K562 (cell line): ENCODE results near the gene KPNA3.

Experiments
- BRF1 ChIP-seq: IDR thresholded peaks from 3 replicates; pipeline ENCODE4 v1.6.1; 2011; ENCODE audit warnings: borderline replicate concordance, mild to moderate bottlenecking; ENCODE audit not compliant: insufficient read length; ENCODE audit errors: extremely low read depth
- ELF4 ChIP-seq: fragments of 450-650 bp; formaldehyde crosslinking; IDR thresholded peaks from 2 replicates; pipeline ENCODE4 v1.4.0; 2022; ENCODE audit warnings: missing genetic modification characterization
- EZH2 ChIP-seq: IDR thresholded peaks from 2 replicates; pipeline ENCODE4 v1.6.1; 2012; ENCODE audit warnings: low read depth, mild to moderate bottlenecking, inconsistent platforms, low read length, borderline replicate concordance
- FOXK2 ChIP-seq, 2 experiments: fragments of 450-650 bp; IDR thresholded peaks in 1 of 2; conservative IDR thresholded peaks in 1 of 2; 2 replicates each; pipeline ENCODE4 v1.6.1; 2016; ENCODE audit warnings: low read depth in 2 of 2, mild to moderate bottlenecking in 1 of 2
- NFXL1 ChIP-seq: fragments of 450-650 bp; formaldehyde crosslinking; IDR thresholded peaks from 2 replicates; pipeline ENCODE4 v1.4.0; 2021; ENCODE audit warnings: mild to moderate bottlenecking
- TCF7L2 ChIP-seq: fragments of 150-350 bp; IDR thresholded peaks from 2 replicates; pipeline ENCODE4 v1.6.1; 2016; ENCODE audit warnings: low read depth, mild to moderate bottlenecking, low read length, moderate library complexity
- TEAD2 ChIP-seq: fragments of 450-650 bp; IDR thresholded peaks from 2 replicates; pipeline ENCODE4 v1.6.1; 2016; ENCODE audit warnings: missing genetic modification characterization, control low read depth, missing compliant biosample characterization
- YBX1 ChIP-seq: fragments of 450-650 bp; IDR thresholded peaks from 2 replicates; pipeline ENCODE4 v1.7.1; 2016; ENCODE audit warnings: mild to moderate bottlenecking
- TF ChIP-seq, protein P1 (sequence below), 3 experiments: IDR thresholded peaks in 2 of 3; conservative IDR thresholded peaks in 1 of 3; 2 replicates each; pipeline ENCODE4 v1.5.1; 2011 to 2012; ENCODE audit warnings: low read length in 3 of 3, mild to moderate bottlenecking in 3 of 3, control low read depth in 2 of 3, improper control_type of control experiment in 1 of 3, inconsistent platforms in 1 of 3, low read depth in 1 of 3, mixed read lengths in 1 of 3, moderate library complexity in 1 of 3; ENCODE audit not compliant: insufficient read depth in 2 of 3
- TF ChIP-seq, protein P2 (sequence below): sonication (generic); formaldehyde crosslinking; IDR thresholded peaks from 2 replicates; pipeline ENCODE4 v1.9.0; 2022; ENCODE audit warnings: mild to moderate bottlenecking, missing genetic modification reagents
- TF ChIP-seq, protein P3 (sequence below): IDR thresholded peaks from 2 replicates; pipeline ENCODE4 v1.6.1; 2012; ENCODE audit warnings: low read depth, low read length, improper control_type of control experiment, borderline replicate concordance

DNA sequence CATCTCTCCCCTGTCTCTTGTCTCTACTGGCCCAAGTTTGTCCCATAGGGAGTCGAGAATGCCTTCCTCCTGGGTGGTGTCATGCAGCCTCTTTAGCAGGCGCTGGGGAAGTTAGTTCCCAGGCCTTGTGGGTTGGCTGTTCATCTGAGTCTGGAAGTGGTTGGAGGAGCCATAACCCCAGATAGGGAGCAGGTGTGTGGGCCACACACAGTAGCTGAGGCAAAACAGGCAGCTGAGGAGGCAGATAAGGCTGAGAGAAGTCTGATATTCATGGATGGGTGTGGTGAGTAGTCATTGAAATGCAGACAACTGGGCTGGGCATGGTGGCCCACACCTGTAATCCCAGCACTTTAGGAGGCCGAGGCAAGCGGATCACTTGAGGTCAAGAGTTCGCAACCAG lies 40.9 kb upstream of the KPNA3 start:
- TF ChIP-seq YBX1 (no peak), ELF4 (CRISPR knock-in tag) (no peak), FOXK2 (conservative IDR thresholded peaks at IDR 0.05 in 1 of 2, IDR thresholded peaks at IDR 0.05 in 1 of 2; ENCODE audit: low read depth in 2 of 2) (no peak), EZH2 (no peak), NFXL1 (no peak), BRF1 (no peak), TCF7L2 (no peak), TEAD2 (no peak)
- TF ChIP-seq, protein P1, sequence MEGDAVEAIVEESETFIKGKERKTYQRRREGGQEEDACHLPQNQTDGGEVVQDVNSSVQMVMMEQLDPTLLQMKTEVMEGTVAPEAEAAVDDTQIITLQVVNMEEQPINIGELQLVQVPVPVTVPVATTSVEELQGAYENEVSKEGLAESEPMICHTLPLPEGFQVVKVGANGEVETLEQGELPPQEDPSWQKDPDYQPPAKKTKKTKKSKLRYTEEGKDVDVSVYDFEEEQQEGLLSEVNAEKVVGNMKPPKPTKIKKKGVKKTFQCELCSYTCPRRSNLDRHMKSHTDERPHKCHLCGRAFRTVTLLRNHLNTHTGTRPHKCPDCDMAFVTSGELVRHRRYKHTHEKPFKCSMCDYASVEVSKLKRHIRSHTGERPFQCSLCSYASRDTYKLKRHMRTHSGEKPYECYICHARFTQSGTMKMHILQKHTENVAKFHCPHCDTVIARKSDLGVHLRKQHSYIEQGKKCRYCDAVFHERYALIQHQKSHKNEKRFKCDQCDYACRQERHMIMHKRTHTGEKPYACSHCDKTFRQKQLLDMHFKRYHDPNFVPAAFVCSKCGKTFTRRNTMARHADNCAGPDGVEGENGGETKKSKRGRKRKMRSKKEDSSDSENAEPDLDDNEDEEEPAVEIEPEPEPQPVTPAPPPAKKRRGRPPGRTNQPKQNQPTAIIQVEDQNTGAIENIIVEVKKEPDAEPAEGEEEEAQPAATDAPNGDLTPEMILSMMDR (IDR thresholded peaks at IDR 0.05 in 2 of 3, conservative IDR thresholded peaks at IDR 0.05 in 1 of 3; ENCODE audit: insufficient read depth in 2 of 3, low read depth in 1 of 3, low read length in 3 of 3): no peak
- TF ChIP-seq, protein P2, sequence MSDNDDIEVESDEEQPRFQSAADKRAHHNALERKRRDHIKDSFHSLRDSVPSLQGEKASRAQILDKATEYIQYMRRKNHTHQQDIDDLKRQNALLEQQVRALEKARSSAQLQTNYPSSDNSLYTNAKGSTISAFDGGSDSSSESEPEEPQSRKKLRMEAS (CRISPR knock-in tag): no peak
- TF ChIP-seq, protein P3, sequence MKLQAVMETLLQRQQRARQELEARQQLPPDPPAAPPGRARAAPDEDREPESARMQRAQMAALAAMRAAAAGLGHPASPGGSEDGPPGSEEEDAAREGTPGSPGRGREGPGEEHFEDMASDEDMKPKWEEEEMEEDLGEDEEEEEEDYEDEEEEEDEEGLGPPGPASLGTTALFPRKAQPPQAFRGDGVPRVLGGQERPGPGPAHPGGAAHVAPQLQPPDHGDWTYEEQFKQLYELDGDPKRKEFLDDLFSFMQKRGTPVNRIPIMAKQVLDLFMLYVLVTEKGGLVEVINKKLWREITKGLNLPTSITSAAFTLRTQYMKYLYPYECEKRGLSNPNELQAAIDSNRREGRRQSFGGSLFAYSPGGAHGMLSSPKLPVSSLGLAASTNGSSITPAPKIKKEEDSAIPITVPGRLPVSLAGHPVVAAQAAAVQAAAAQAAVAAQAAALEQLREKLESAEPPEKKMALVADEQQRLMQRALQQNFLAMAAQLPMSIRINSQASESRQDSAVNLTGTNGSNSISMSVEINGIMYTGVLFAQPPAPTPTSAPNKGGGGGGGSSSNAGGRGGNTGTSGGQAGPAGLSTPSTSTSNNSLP: no peak
